Measurements from ENCODE around the gene RIT2.

Gene RIT2

GRCh38 chr18:42958353-42958752 lies 157.1 kb downstream of the RIT2 start:
- no peak for TF ChIP-seq CTCF (conservative IDR thresholded peaks at IDR 0.05; ENCODE audit: low read length)
- no peak overlapping the region for H3K4me3 ChIP-seq (ENCODE audit: low read length)
- no peak for DNase-seq (ENCODE audit: low read depth)

DNA sequence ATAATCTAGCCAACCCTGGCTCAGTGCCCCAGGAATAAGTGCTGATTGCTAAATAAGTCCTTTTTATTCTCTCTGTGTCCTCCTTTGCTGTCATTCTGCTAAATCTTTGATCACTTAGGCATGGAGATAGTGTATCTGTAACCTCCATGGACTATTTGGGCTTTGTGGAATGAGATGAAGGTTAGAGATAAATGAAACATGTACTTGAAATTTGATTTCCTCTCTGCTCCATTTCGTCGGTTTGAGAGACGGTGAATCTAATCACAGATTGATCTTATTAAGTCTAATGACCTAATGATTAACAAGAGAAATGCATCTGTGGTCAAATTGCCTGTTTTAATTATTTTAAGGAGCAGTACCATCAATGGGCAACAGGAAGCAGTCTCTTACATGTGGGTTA lies 159.2 kb downstream of the RIT2 start:
- H3K4me3 ChIP-seq (ENCODE audit: low read length): no peak overlapping the region
- no peak for TF ChIP-seq CTCF (conservative IDR thresholded peaks at IDR 0.05; ENCODE audit: low read length)
- no peak for DNase-seq (ENCODE audit: low read depth)

DNA sequence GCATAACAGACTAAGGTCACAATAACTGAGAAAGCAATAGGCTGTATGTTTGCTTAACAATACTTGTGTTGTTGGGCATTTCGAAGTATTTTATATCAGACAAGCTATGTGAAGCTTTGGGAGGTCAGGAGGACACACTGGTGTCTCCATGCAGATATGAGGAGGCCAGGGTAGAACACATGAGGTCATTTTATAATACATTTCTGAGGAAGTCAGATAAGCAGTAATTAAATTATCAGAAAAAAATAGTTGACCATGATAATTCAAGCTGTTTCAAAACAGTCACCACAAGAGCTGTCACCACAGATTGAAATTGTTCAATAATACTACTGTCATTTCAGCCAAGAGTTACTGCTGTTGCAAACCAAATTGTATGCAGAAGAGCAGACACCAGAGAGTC lies 160.6 kb downstream of the RIT2 start:
- TF ChIP-seq CTCF (conservative IDR thresholded peaks at IDR 0.05; ENCODE audit: low read length): no peak
- no peak overlapping the region for H3K4me3 ChIP-seq (ENCODE audit: low read length)
- no peak for DNase-seq (ENCODE audit: low read depth)

DNA sequence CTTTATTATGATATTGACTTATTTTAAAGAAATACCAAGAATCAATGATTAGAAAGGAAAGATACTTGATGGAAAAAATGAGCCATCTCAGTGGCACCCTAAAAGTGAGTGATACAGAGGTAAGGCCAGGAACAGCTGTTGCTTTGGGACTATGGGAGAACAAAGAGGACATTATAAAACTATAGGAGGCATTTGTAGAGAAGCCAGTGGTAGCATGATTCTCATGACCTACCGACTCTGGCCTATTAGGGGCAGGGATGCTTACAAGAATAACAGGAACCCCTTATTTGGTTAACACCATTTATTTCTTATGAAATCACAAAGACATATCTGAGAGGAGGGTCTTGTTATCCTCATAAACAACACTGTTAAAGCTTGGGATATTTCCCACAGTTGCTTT lies 162.2 kb downstream of the RIT2 start:
- no peak overlapping the region for H3K4me3 ChIP-seq (ENCODE audit: low read length)
- no peak for TF ChIP-seq CTCF (conservative IDR thresholded peaks at IDR 0.05; ENCODE audit: low read length)
- DNase-seq (ENCODE audit: low read depth): no peak

DNA sequence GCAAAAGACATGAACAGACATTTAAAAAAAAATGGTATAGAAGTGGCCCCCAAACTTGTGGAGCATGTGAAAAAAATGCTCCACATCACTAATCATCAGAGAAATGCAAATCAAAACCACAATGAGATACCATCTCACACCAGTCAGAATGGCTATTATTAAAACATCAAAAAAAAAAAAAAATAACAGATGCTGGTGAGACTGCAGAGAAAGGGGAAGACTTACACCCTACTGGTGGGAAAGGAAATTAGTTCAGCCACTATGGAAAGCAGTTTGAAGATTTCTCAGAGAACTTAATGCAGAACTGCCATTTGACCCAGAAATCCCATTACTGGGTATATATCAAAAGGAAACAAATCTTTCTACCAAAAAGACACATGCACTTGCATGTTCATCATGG lies 164.8 kb downstream of the RIT2 start:
- no peak for TF ChIP-seq CTCF (conservative IDR thresholded peaks at IDR 0.05; ENCODE audit: low read length)
- H3K4me3 ChIP-seq (ENCODE audit: low read length): no peak overlapping the region
- no peak for DNase-seq (ENCODE audit: low read depth)

GRCh38 chr18:42948831-42949230 lies 166.7 kb downstream of the RIT2 start:
- no peak for TF ChIP-seq CTCF (conservative IDR thresholded peaks at IDR 0.05; ENCODE audit: low read length)
- no peak overlapping the region for H3K4me3 ChIP-seq (ENCODE audit: low read length)
- DNase-seq (ENCODE audit: low read depth): no peak

- no peak overlapping the region for H3K4me3 ChIP-seq (ENCODE audit: low read length)
- no peak for DNase-seq (ENCODE audit: low read depth)
- TF ChIP-seq CTCF (conservative IDR thresholded peaks at IDR 0.05; ENCODE audit: low read length): no peak
Measured at GRCh38 chr18:42941860-42942259, 173.6 kb downstream of the RIT2 start.

All from AG10803 (cell line).